ENCODE results near the gene UQCR10. TPM values are rescaled to one million over a fixed set of nuclear protein-coding genes. Genes with fewer than 3 reads are reported as not detected.

Gene UQCR10
- total RNA-seq: 10 to 100 TPM; 88.2 to 96.3 TPM

- ChIA-PET CTCF (interaction anchor here (0.7 to 1.1 kb wide), 2 partner anchors 8 to 13 kb away, joined by 3 to 5 read pairs; no protein-coding TSS in a partner anchor), POLR2A (no interaction called here)
- Mint-ChIP-seq H3K9me3 (no peaks in the 10 kb centered on the region), H3K27ac (peak within 1 kb of the TSS; percentile 93), H3K4me3 (peak within 1 kb of the TSS; percentile 97), H3K27me3 (no peaks in the 10 kb centered on the region), H3K36me3 (ENCODE audit: low read depth) (peaks cover 25% of the 10 kb centered on the region), H3K4me1 (peaks cover 30% of the 10 kb centered on the region)
- peak; percentile 95 for DNase-seq
These were observed at the start of gene UQCR10 for GRCh38 chr22:29767171-29768051. Gene UQCR10, plus strand, starts transcription at chr22:29767369. Its CDS starts 30 bp downstream, at chr22:29767399.

GRCh38 chr22:29717789-29718188 is 49.4 kb upstream of the UQCR10 start:
- H3K9me3 Mint-ChIP-seq: no peaks in the 10 kb centered on the region
- H3K36me3 Mint-ChIP-seq (ENCODE audit: low read depth): no peaks in the 10 kb centered on the region
- ChIA-PET CTCF (interaction anchor here (0.6 to 1.2 kb wide), 4 partner anchors 22 to 78 kb away, joined by 4 to 7 read pairs (median 4); no protein-coding TSS in a partner anchor), POLR2A (no interaction called here)
- no peak overlapping the region for H3K4me3 Mint-ChIP-seq
- H3K4me1 Mint-ChIP-seq: peaks cover 3% of the 10 kb centered on the region
- DNase-seq: no peak
- no peak overlapping the region for H3K27ac Mint-ChIP-seq
- H3K27me3 Mint-ChIP-seq: peaks cover 42% of the 10 kb centered on the region

- ChIA-PET POLR2A (no interaction called here), CTCF (interaction anchor here (0.8 to 1.2 kb wide), 2 partner anchors 10 to 23 kb away, joined by 3 to 4 read pairs; no protein-coding TSS in a partner anchor)
- H3K27ac Mint-ChIP-seq: no peak overlapping the region
These were observed 47.9 kb upstream of the UQCR10 start for GRCh38 chr22:29718949-29719898.

GRCh38 chr22:29719899-29720645 is 47.1 kb upstream of the UQCR10 start, which contains the start of gene CABP7:
Gene CABP7, plus strand, starts transcription at chr22:29720003. Its CDS starts 422 bp downstream, at chr22:29720425.
- CTCF ChIA-PET: interaction anchor here (0.5 to 1.2 kb wide), 2 partner anchors 22 to 335 kb away, joined by 3 to 4 read pairs; no protein-coding TSS in a partner anchor
- DNase-seq: no peak
- Mint-ChIP-seq H3K36me3 (ENCODE audit: low read depth) (no peaks in the 10 kb centered on the region), H3K4me3 (no peak within 1 kb of the TSS), H3K4me1 (peaks cover 3% of the 10 kb centered on the region), H3K9me3 (no peaks in the 10 kb centered on the region), H3K27ac (no peak within 1 kb of the TSS), H3K27me3 (peaks cover 41% of the 10 kb centered on the region)
- POLR2A ChIA-PET: no interaction called here

More at GRCh38 chr22:29718949-29719898, 47.9 kb upstream of the UQCR10 start:
- no peak for DNase-seq
- no peak overlapping the region for H3K4me3 Mint-ChIP-seq
- H3K36me3 Mint-ChIP-seq (ENCODE audit: low read depth): no peaks in the 10 kb centered on the region
- H3K27me3 Mint-ChIP-seq: peaks cover 43% of the 10 kb centered on the region
- H3K4me1 Mint-ChIP-seq: peaks cover 3% of the 10 kb centered on the region
- no peaks in the 10 kb centered on the region for H3K9me3 Mint-ChIP-seq

- no peak overlapping the region for H3K4me3 Mint-ChIP-seq
- H3K36me3 Mint-ChIP-seq (ENCODE audit: low read depth): no peaks in the 10 kb centered on the region
- H3K27ac Mint-ChIP-seq: no peak overlapping the region
- peaks cover 3% of the 10 kb centered on the region for H3K4me1 Mint-ChIP-seq
- ChIA-PET CTCF (no interaction called here), POLR2A (no interaction called here)
- H3K9me3 Mint-ChIP-seq: no peaks in the 10 kb centered on the region
- DNase-seq: no peak
- peaks cover 40% of the 10 kb centered on the region for H3K27me3 Mint-ChIP-seq
These were observed 46.3 kb upstream of the UQCR10 start for GRCh38 chr22:29720811-29721323.

GRCh38 chr22:29722151-29722550 is 45.0 kb upstream of the UQCR10 start:
- ChIA-PET CTCF (interaction anchor here (0.8 to 1.0 kb wide), 2 partner anchors 10 to 321 kb away, joined by 3 read pairs; no protein-coding TSS in a partner anchor), POLR2A (no interaction called here)
- DNase-seq: no peak
- Mint-ChIP-seq H3K9me3 (no peaks in the 10 kb centered on the region), H3K36me3 (ENCODE audit: low read depth) (no peaks in the 10 kb centered on the region), H3K27ac (no peak overlapping the region), H3K27me3 (peaks cover 34% of the 10 kb centered on the region), H3K4me1 (peaks cover 3% of the 10 kb centered on the region), H3K4me3 (no peak overlapping the region)

GRCh38 chr22:29722587-29722986 is 44.6 kb upstream of the UQCR10 start:
- Mint-ChIP-seq H3K4me3 (no peak overlapping the region), H3K4me1 (peaks cover 3% of the 10 kb centered on the region), H3K27ac (no peak overlapping the region), H3K36me3 (ENCODE audit: low read depth) (no peaks in the 10 kb centered on the region), H3K9me3 (no peaks in the 10 kb centered on the region), H3K27me3 (peaks cover 30% of the 10 kb centered on the region)
- no peak for DNase-seq
- POLR2A ChIA-PET: no interaction called here
- CTCF ChIA-PET: interaction anchor here (0.8 to 1.0 kb wide), 2 partner anchors 10 to 321 kb away, joined by 3 read pairs; no protein-coding TSS in a partner anchor

- Mint-ChIP-seq H3K9me3 (no peaks in the 10 kb centered on the region), H3K36me3 (ENCODE audit: low read depth) (no peaks in the 10 kb centered on the region), H3K27me3 (peaks cover 21% of the 10 kb centered on the region), H3K4me3 (no peak overlapping the region), H3K27ac (no peak overlapping the region), H3K4me1 (peaks cover 3% of the 10 kb centered on the region)
- POLR2A ChIA-PET: no interaction called here
- DNase-seq: no peak
- CTCF ChIA-PET: no interaction called here
These were observed 43.4 kb upstream of the UQCR10 start for GRCh38 chr22:29723766-29724165.

- H3K4me1 Mint-ChIP-seq: no peaks in the 10 kb centered on the region
- POLR2A ChIA-PET: no interaction called here
- CTCF ChIA-PET: no interaction called here
These were observed 42.3 kb upstream of the UQCR10 start for GRCh38 chr22:29724843-29725242.

GRCh38 chr22:29726106-29726505 is 41.1 kb upstream of the UQCR10 start:
- no peak overlapping the region for H3K4me3 Mint-ChIP-seq
- CTCF ChIA-PET: interaction anchor here (0.5 to 0.6 kb wide), 2 partner anchors 237 to 685 kb away, joined by 3 to 5 read pairs; no protein-coding TSS in a partner anchor

More at GRCh38 chr22:29724843-29725242, 42.3 kb upstream of the UQCR10 start:
- no peak for DNase-seq
- peaks cover 12% of the 10 kb centered on the region for H3K27me3 Mint-ChIP-seq
- no peak overlapping the region for H3K27ac Mint-ChIP-seq
- H3K9me3 Mint-ChIP-seq: no peaks in the 10 kb centered on the region
- no peak overlapping the region for H3K4me3 Mint-ChIP-seq
- H3K36me3 Mint-ChIP-seq (ENCODE audit: low read depth): no peaks in the 10 kb centered on the region

GRCh38 chr22:29726512-29727130 is 40.5 kb upstream of the UQCR10 start:
- H3K4me3 Mint-ChIP-seq: no peak overlapping the region
- peaks cover 8% of the 10 kb centered on the region for H3K27me3 Mint-ChIP-seq
- CTCF ChIA-PET: interaction anchor here (0.6 kb wide), 1 partner anchor 236 kb away, joined by 5 read pairs; no protein-coding TSS in a partner anchor
- no peaks in the 10 kb centered on the region for H3K36me3 Mint-ChIP-seq (ENCODE audit: low read depth)
- no peak for DNase-seq
- H3K4me1 Mint-ChIP-seq: no peaks in the 10 kb centered on the region
- POLR2A ChIA-PET: no interaction called here
- H3K9me3 Mint-ChIP-seq: no peaks in the 10 kb centered on the region
- no peak overlapping the region for H3K27ac Mint-ChIP-seq

More at GRCh38 chr22:29726106-29726505, 41.1 kb upstream of the UQCR10 start:
- DNase-seq: no peak
- H3K9me3 Mint-ChIP-seq: no peaks in the 10 kb centered on the region
- H3K36me3 Mint-ChIP-seq (ENCODE audit: low read depth): no peaks in the 10 kb centered on the region
- peaks cover 12% of the 10 kb centered on the region for H3K27me3 Mint-ChIP-seq
- H3K27ac Mint-ChIP-seq: no peak overlapping the region
- H3K4me1 Mint-ChIP-seq: no peaks in the 10 kb centered on the region
- POLR2A ChIA-PET: no interaction called here
